Hepatocyte (in vitro differentiated cells): Measurements from ENCODE around the gene UPK3A. TPM values are rescaled to one million over a fixed set of nuclear protein-coding genes. Genes with fewer than 3 reads are reported as not detected.
"Not testable (repeated sequence)": the region's sequence is repeated elsewhere in the genome, so short reads cannot be mapped to it uniquely, and the experiment has no call there.

Experiments
- DNase-seq: peaks from one replicate; pipeline ENCODE4 v3.0.0-alpha.2; 2016; ENCODE audit warnings: low spot score
- H2AFZ ChIP-seq: fragments of 200-600 bp; sonication (generic); 2 replicates; pipeline ENCODE4 v1.6.0; 2016; ENCODE audit warnings: antibody characterized with exemption, mild to moderate bottlenecking
- H3K27ac ChIP-seq: fragments of 200-600 bp; sonication (generic); 2 replicates; pipeline ENCODE4 v1.5.1; 2016; ENCODE audit warnings: mild to moderate bottlenecking
- H3K27me3 ChIP-seq: fragments of 200-600 bp; sonication (generic); 2 replicates; pipeline ENCODE4 v1.6.1; 2016
- H3K36me3 ChIP-seq: fragments of 200-600 bp; sonication (generic); replicated peaks from 2 replicates; pipeline ENCODE4 v1.5.1; 2016; ENCODE audit warnings: low read depth; ENCODE audit not compliant: insufficient read depth
- H3K4me1 ChIP-seq: fragments of 200-600 bp; sonication (generic); 2 replicates; pipeline ENCODE4 v1.5.1; 2016; ENCODE audit warnings: mild to moderate bottlenecking, moderate library complexity; ENCODE audit not compliant: insufficient read depth
- H3K4me2 ChIP-seq: fragments of 200-600 bp; sonication (generic); 2 replicates; pipeline ENCODE4 v1.6.0; 2016
- H3K4me3 ChIP-seq: fragments of 200-600 bp; sonication (generic); 2 replicates; pipeline ENCODE4 v1.5.1; 2016; ENCODE audit warnings: mild to moderate bottlenecking
- H3K79me2 ChIP-seq: fragments of 200-600 bp; sonication (generic); 2 replicates; pipeline ENCODE4 v1.6.0; 2017; ENCODE audit warnings: mild to moderate bottlenecking
- H3K9me2 ChIP-seq: fragments of 200-600 bp; sonication (generic); replicated peaks from 2 replicates; pipeline ENCODE4 v1.6.0; 2017; ENCODE audit warnings: mild to moderate bottlenecking; ENCODE audit not compliant: insufficient read depth
- H3K9me3 ChIP-seq: fragments of 200-600 bp; sonication (generic); 2 replicates; pipeline ENCODE4 v1.5.1; 2016; ENCODE audit warnings: low read depth, mild to moderate bottlenecking
- H4K20me1 ChIP-seq: fragments of 200-600 bp; sonication (generic); 2 replicates; pipeline ENCODE4 v1.6.0; 2016; ENCODE audit warnings: mild to moderate bottlenecking; ENCODE audit not compliant: insufficient read depth, poor library complexity, severe bottlenecking
- EZH2 ChIP-seq: fragments of 200-600 bp; sonication (generic); IDR thresholded peaks from 2 replicates; pipeline ENCODE4 v1.6.1; 2016; ENCODE audit warnings: antibody characterized with exemption, mild to moderate bottlenecking, borderline replicate concordance
- EZH2phosphoT487 ChIP-seq: fragments of 200-600 bp; sonication (generic); IDR thresholded peaks from one replicate; pipeline ENCODE4 v1.6.1; 2018; ENCODE audit warnings: antibody characterized with exemption, mild to moderate bottlenecking, low read depth, moderate library complexity; ENCODE audit not compliant: unreplicated experiment, severe bottlenecking
- WGBS: methylation state at CpG from one replicate; pipeline ENCODE4 v1.1.6; 2016; ENCODE audit warnings: low lambda C conversion rate; ENCODE audit errors: missing lambda C conversion rate; 5-methylcytosine and 5-hydroxymethylcytosine counted together
- polyA plus RNA-seq: library from polyadenylated mRNA; unstranded; fragments of >200 nt; fragmentation: Nextera tagmentation; extraction: Ambion mirVana; gene quantifications from 2 replicates; pipeline ENCODE4 v1.2.1, GENCODE V29; 2016
- total RNA-seq: library from RNA; depleted of rRNA; stranded (reverse); fragments of >200 nt; gene quantifications from 2 replicates; pipeline ENCODE4 v1.2.3, GENCODE V29; 2014
- TF ChIP-seq, protein P1 (sequence below): fragments of 200-600 bp; sonication (generic); IDR thresholded peaks from 2 replicates; pipeline ENCODE4 v1.5.1; 2016; ENCODE audit warnings: antibody characterized with exemption, mild to moderate bottlenecking; ENCODE audit not compliant: poor library complexity

The UPK3A gene
- total and polyA plus RNA-seq, 2 experiments from 2014 or later: 14.9 to 41.8 TPM

- DNase-seq: no peak
- no peak overlapping the region for H2AFZ ChIP-seq
- H3K27me3 ChIP-seq: no peaks in the 10 kb centered on the region
- peaks cover 54% of the 10 kb centered on the region for H3K79me2 ChIP-seq
- WGBS: 96% methylated on average over 12 of the region's 12 CpGs
- H3K36me3 ChIP-seq: no peaks in the 10 kb centered on the region
- H3K27ac ChIP-seq: no peak overlapping the region
- H3K9me2 ChIP-seq: no peaks in the 10 kb centered on the region
- no peak overlapping the region for H3K4me2 ChIP-seq
- peaks cover 11% of the 10 kb centered on the region for H3K4me1 ChIP-seq
- H4K20me1 ChIP-seq: no peaks in the 10 kb centered on the region
- no peak overlapping the region for H3K4me3 ChIP-seq
- no peaks in the 10 kb centered on the region for H3K9me3 ChIP-seq
- TF ChIP-seq, protein P1, sequence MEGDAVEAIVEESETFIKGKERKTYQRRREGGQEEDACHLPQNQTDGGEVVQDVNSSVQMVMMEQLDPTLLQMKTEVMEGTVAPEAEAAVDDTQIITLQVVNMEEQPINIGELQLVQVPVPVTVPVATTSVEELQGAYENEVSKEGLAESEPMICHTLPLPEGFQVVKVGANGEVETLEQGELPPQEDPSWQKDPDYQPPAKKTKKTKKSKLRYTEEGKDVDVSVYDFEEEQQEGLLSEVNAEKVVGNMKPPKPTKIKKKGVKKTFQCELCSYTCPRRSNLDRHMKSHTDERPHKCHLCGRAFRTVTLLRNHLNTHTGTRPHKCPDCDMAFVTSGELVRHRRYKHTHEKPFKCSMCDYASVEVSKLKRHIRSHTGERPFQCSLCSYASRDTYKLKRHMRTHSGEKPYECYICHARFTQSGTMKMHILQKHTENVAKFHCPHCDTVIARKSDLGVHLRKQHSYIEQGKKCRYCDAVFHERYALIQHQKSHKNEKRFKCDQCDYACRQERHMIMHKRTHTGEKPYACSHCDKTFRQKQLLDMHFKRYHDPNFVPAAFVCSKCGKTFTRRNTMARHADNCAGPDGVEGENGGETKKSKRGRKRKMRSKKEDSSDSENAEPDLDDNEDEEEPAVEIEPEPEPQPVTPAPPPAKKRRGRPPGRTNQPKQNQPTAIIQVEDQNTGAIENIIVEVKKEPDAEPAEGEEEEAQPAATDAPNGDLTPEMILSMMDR: no peak
- TF ChIP-seq EZH2phosphoT487: no peak
- no peak for TF ChIP-seq EZH2
Measured at GRCh38 chr22:45324311-45324711, 39.6 kb downstream of the UPK3A start.

GRCh38 chr22:45328261-45328660, 43.5 kb downstream of the UPK3A start:
- H3K9me3 ChIP-seq, H3K27ac ChIP-seq, H3K4me3 ChIP-seq, H3K36me3 ChIP-seq, H2AFZ ChIP-seq, H3K27me3 ChIP-seq, H3K4me1 ChIP-seq, H3K4me2 ChIP-seq, H4K20me1 ChIP-seq, H3K9me2 ChIP-seq, DNase-seq: not testable (repeated sequence)
- peaks cover 16% of the 10 kb centered on the region for H3K79me2 ChIP-seq
- WGBS: 97% methylated on average over 4 of the region's 8 CpGs

DNA sequence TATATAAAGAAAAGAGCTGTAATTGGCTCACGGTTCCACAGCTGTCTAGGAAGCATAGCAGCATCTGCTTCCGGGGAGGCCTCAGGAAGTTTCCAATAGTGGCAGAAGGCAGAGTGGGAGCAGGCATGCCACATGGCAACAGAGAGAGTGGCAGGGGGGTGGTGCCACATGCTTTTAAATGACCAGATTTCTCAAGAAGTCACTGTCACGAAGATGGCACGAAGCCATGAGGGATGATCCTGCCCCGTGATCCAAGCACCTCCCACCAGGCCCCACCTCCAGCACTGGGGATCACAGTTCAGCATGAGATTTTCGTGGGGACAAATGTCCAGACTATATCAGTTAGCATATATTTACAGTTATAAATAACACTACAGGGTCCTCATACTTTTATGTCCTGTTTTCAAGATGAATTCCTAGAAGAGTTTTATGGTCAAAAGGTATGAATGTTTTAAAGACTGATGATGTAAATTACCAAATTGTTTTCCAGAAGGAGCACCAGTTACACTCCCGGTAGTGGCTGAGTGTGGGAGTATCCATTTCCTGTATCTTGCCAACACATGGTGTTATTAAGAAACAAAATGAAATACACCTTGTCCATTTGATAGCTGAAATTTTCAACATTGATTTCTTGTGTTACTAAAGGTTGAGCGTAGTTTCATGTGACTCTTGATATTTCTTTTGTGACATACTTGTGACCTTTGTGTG, 44.2 kb downstream of the UPK3A start:
- Histone ChIP-seq H3K9me3 (no peaks in the 10 kb centered on the region), H3K79me2 (peaks cover 9% of the 10 kb centered on the region), H4K20me1 (no peaks in the 10 kb centered on the region), H3K4me1 (no peaks in the 10 kb centered on the region), H2AFZ (no peak overlapping the region), H3K4me3 (no peak overlapping the region), H3K27me3 (no peaks in the 10 kb centered on the region), H3K9me2 (no peaks in the 10 kb centered on the region), H3K4me2 (no peak overlapping the region), H3K27ac (no peak overlapping the region), H3K36me3 (no peaks in the 10 kb centered on the region)
- WGBS: 92% methylated on average over 8 of the region's 8 CpGs
- DNase-seq: no peak
- no peak for TF ChIP-seq EZH2phosphoT487
- no peak for TF ChIP-seq EZH2
- TF ChIP-seq, protein P1: no peak

DNA sequence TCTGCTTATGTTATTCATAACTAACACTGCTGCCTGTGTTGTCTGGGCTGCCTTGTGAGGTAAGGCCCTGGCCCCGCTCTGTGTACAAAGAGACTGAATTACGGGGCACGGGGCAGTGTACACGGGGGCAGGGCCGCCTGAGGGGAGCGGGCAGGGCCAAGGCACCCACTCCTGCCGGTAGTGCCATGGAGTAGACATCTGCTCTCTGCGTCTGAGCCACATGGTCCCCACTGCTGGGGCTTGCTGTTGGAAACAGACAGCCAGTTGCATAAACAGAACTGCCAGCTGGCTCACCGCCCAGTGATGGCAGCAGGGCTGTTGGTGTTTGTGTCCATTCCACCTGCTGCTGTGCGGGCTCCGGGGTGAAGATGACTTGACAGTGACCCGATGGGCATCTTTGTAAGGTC, 44.8 kb downstream of the UPK3A start:
- Histone ChIP-seq H4K20me1 (no peaks in the 10 kb centered on the region), H3K9me3 (no peaks in the 10 kb centered on the region), H3K4me1 (no peaks in the 10 kb centered on the region), H3K9me2 (no peaks in the 10 kb centered on the region), H3K27ac (no peak overlapping the region), H3K4me2 (no peak overlapping the region), H2AFZ (no peak overlapping the region), H3K4me3 (no peak overlapping the region), H3K36me3 (no peaks in the 10 kb centered on the region), H3K79me2 (peaks cover 4% of the 10 kb centered on the region), H3K27me3 (no peaks in the 10 kb centered on the region)
- no peak for DNase-seq
- TF ChIP-seq EZH2 (no peak), EZH2phosphoT487 (no peak)
- TF ChIP-seq, protein P1: no peak
- WGBS: 89% methylated on average over 12 of the region's 12 CpGs
